A549 treated with dexamethasone at 1 μM for 4 hours (cell line): ENCODE data around the gene SCD5. TPM values are rescaled to one million over a fixed set of nuclear protein-coding genes. Genes with fewer than 3 reads are reported as not detected.

Source experiments
- total RNA-seq: library from RNA; stranded (reverse); fragments of 200-300 nt; extraction: Qiagen RNA extraction; gene quantifications from 5 replicates; pipeline ENCODE4 v1.2.3, GENCODE V29; 2022

SCD5 gene
- total RNA-seq, result 6.3 to 8.2 TPM (median 7.7 TPM) in 5 replicates

DNA sequence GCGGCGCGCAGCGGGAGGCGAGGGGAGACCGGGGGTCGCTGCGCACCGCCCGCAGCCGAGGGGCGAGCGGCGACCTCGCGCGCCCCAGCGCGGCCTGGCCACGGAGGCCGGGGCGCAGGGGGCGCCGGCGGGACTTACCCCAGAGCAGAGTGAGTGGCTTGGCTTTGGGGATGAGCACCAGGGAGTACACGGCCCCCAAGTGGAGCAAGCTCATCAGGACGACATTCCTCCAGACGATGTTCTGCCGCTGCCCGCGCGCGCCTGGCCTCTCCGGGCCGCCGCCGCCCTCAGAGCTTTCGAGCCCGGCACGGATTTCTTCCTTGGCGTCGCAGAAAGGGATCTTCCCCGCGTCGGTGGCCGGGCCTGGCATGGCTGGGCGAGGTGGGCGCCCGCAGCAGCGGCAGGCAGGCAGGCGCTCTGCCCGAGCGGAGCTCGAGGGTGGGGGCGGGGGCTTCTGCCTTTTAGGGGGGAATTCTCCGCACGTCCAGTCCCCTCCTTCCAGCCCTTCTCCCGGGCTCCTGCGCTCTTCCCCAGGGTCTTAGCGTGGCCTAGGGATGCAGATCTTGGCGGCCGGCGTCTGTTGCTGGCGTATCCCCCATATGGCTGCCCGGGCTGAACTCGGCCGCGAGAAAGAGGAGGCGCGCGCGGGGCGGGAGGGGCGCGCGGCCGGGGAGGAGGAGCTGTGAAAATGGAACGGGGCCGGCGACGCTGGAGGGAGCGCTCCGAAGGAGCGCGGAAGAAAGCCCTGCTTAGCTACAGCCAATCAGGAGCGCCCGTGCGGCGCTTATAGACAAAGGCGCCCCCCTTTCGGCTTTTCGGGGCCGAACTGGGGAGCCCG, at the start of gene SCD5:
SCD5 (minus strand) TSS at position 629 of the 838 bp plus-strand sequence; CDS start at position 370, 259 bp downstream.

Other genes with a start within 250 kb of the SCD5 start
- gene TMEM150C, start 236.8 kb downstream of the SCD5 start, total RNA-seq, result 0.59 to 1.2 TPM (median 0.94 TPM) in 5 replicates
- gene SEC31A, start 92.4 kb upstream of the SCD5 start, total RNA-seq, result 70.2 to 106 TPM (median 100 TPM) in 5 replicates
- gene THAP9, start 101.9 kb upstream of the SCD5 start, total RNA-seq, result 1.6 to 2.0 TPM (median 1.8 TPM) in 5 replicates
- 6.0 to 9.7 TPM (median 8.6 TPM) in 5 replicates for gene LIN54, start 212.0 kb upstream of the SCD5 start, total RNA-seq
- gene COPS4, start 236.4 kb upstream of the SCD5 start, total RNA-seq, result 23.2 to 35.9 TPM (median 24.7 TPM) in 5 replicates